ENCODE measurements around the gene PADI3. TPM values are rescaled to one million over a fixed set of nuclear protein-coding genes. Genes with fewer than 3 reads are reported as not detected.

PADI3 gene
- total and polyA plus RNA-seq, 2 of the 13 experiments (the other 11 are each of a cell fraction or from before 2014, with no cell fraction given) = not detected

DNA sequence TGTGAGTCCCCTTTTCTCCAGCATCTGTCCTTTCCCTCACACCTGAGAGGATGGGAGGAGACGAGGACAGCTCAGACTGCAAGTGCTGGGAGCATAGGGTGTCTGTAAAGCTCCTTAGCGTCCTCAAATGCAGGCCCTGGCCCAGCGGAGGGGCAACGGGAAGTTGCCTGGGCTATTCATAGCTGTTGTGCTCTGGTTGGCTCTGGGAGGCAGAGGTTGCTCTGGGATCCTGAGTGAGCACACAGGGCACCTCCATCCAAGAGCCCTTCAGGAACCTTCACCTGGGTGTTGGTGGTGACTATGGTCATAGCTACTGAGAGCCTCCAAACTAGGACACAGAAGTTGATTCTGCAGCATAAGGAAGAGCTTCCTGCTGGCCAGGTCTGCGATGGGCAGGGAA lies 41.4 kb upstream of the PADI3 start:
- in situ Hi-C loops (cut with HindIII; ENCODE audit: extremely low pct_ligation_motif_present, low pct_unique_long_range_greater_than_20kb) = no loop called here
- CTCF ChIA-PET (ENCODE audit: low intra/inter-chr PET ratio, low total read pairs) = no interaction called here
- no TSS peak for BruUV-seq (replicated peaks)

DNA sequence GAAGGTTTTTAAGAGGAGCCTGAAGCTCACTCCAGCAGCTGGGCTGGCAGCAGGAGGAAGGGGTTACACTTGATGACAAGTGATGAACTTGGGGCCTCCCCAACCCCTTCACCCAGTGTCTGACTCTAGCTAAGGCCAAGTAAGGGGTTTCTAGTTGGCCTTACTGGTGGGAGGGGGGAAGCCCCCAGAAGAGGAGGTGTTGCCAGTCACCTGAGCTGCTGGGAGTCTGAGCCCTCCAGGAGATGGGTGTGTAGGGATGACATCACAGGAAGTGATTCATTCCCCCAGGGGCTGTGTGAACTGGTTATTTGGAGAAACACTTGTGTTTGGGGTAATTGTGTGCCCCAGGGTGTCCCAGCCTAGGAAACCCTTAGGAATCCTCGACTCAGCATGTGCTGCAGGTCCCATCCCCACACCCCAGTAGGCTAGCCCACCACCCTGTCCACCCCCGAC lies 40.9 kb upstream of the PADI3 start:
- H3K36me3 ChIP-seq (replicated peaks in 1 of 2; ENCODE audit: control insufficient read depth in 1 of 2, insufficient read depth in 2 of 2, low read length in 2 of 2) = no peaks in the 10 kb centered on the region
- no peaks in the 10 kb centered on the region for H3K9me3 ChIP-seq (ENCODE audit: low read length)
- peaks cover 0 to 11% of the 10 kb centered on the region in 2 experiments; a peak in 2 of 5 replicates for H3K27me3 ChIP-seq (ENCODE audit: control insufficient read depth in 1 of 2, insufficient read depth in 2 of 2, low read length in 2 of 2)
- ChIA-PET POLR2A (no interaction called here), CTCF (ENCODE audit: low intra/inter-chr PET ratio, low total read pairs) (no interaction called here)
- FAIRE-seq (no peak), ATAC-seq (no peak), DNase-seq (ENCODE audit: low spot score) (no peak)
- no peak overlapping the region for H3K4me2 ChIP-seq (ENCODE audit: low read depth, low read length)
- H3K4me3 ChIP-seq (replicated peaks in 1 of 3; ENCODE audit: insufficient read depth in 1 of 3, low read depth in 2 of 3, low read length in 3 of 3) = no peak overlapping the region
- no CpG with 5 or more reads among the region's 2 CpGs for WGBS (ENCODE audit: low lambda C conversion rate)
- H3K9ac ChIP-seq (ENCODE audit: insufficient read depth, low read depth, low read length) = no peak overlapping the region
- H2AFZ ChIP-seq (ENCODE audit: low read length) = no peak overlapping the region
- TF ChIP-seq GTF3A (CRISPR knock-in tag; conservative IDR thresholded peaks at IDR 0.05) (no peak), ZNF20 (CRISPR knock-in tag; IDR thresholded peaks at IDR 0.05) (no peak), NBN (conservative IDR thresholded peaks at IDR 0.05) (no peak), PHF8 (CRISPR knock-in tag; IDR thresholded peaks at IDR 0.05) (no peak), ZC3H13 (CRISPR knock-in tag; IDR thresholded peaks at IDR 0.05) (no peak), HNRNPH1 (optimal IDR thresholded peaks at IDR 0.05; ENCODE audit: low read depth, low read length) (no peak)
- TF ChIP-seq, protein P1, sequence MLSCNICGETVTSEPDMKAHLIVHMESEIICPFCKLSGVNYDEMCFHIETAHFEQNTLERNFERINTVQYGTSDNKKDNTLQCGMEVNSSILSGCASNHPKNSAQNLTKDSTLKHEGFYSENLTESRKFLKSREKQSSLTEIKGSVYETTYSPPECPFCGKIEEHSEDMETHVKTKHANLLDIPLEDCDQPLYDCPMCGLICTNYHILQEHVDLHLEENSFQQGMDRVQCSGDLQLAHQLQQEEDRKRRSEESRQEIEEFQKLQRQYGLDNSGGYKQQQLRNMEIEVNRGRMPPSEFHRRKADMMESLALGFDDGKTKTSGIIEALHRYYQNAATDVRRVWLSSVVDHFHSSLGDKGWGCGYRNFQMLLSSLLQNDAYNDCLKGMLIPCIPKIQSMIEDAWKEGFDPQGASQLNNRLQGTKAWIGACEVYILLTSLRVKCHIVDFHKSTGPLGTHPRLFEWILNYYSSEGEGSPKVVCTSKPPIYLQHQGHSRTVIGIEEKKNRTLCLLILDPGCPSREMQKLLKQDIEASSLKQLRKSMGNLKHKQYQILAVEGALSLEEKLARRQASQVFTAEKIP (CRISPR knock-in tag; IDR thresholded peaks at IDR 0.05; ENCODE audit: borderline replicate concordance) = no peak
- TF ChIP-seq, protein P2, sequence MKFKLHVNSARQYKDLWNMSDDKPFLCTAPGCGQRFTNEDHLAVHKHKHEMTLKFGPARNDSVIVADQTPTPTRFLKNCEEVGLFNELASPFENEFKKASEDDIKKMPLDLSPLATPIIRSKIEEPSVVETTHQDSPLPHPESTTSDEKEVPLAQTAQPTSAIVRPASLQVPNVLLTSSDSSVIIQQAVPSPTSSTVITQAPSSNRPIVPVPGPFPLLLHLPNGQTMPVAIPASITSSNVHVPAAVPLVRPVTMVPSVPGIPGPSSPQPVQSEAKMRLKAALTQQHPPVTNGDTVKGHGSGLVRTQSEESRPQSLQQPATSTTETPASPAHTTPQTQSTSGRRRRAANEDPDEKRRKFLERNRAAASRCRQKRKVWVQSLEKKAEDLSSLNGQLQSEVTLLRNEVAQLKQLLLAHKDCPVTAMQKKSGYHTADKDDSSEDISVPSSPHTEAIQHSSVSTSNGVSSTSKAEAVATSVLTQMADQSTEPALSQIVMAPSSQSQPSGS (CRISPR knock-in tag; IDR thresholded peaks at IDR 0.05) = no peak
- no peaks in the 10 kb centered on the region for H3K79me2 ChIP-seq (ENCODE audit: insufficient read depth, low read length)
- in situ Hi-C loops (cut with HindIII; ENCODE audit: extremely low pct_ligation_motif_present, low pct_unique_long_range_greater_than_20kb) (no loop called here), intact Hi-C loops (cut with micrococcal nuclease; ENCODE audit: unreplicated experiment) (no loop called here)
- no TSS peak for BruUV-seq (replicated peaks)
- no peak overlapping the region for H3K27ac ChIP-seq (ENCODE audit: extremely low read length, insufficient read depth, low read length)
- no peaks in the 10 kb centered on the region for H4K20me1 ChIP-seq (ENCODE audit: insufficient read depth, low read length)
- no peaks in the 10 kb centered on the region for H3K4me1 ChIP-seq (ENCODE audit: insufficient read depth, low read length)

More for the DNA sequence above, 41.4 kb upstream of the PADI3 start:
- POLR2A ChIA-PET = no interaction called here
- Histone ChIP-seq H3K9me3 (ENCODE audit: low read length) (no peaks in the 10 kb centered on the region), H3K4me3 (replicated peaks in 1 of 3; ENCODE audit: insufficient read depth in 1 of 3, low read depth in 2 of 3, low read length in 3 of 3) (no peak overlapping the region), H3K4me1 (ENCODE audit: insufficient read depth, low read length) (no peaks in the 10 kb centered on the region), H3K9ac (ENCODE audit: insufficient read depth, low read depth, low read length) (no peak overlapping the region), H3K4me2 (ENCODE audit: low read depth, low read length) (no peak overlapping the region), H2AFZ (ENCODE audit: low read length) (no peak overlapping the region), H3K79me2 (ENCODE audit: insufficient read depth, low read length) (no peaks in the 10 kb centered on the region), H3K27me3 (ENCODE audit: control insufficient read depth in 1 of 2, insufficient read depth in 2 of 2, low read length in 2 of 2) (peaks cover 0 to 8% of the 10 kb centered on the region in 2 experiments; a peak in 1 of 5 replicates), H3K27ac (ENCODE audit: extremely low read length, insufficient read depth, low read length) (no peak overlapping the region), H4K20me1 (ENCODE audit: insufficient read depth, low read length) (no peaks in the 10 kb centered on the region), H3K36me3 (replicated peaks in 1 of 2; ENCODE audit: control insufficient read depth in 1 of 2, insufficient read depth in 2 of 2, low read length in 2 of 2) (no peaks in the 10 kb centered on the region)
- 0% methylated on average over 1 of the region's 5 CpGs for WGBS (ENCODE audit: low lambda C conversion rate)
- DNase-seq (ENCODE audit: low spot score) (no peak), FAIRE-seq (no peak), ATAC-seq (no peak)
- intact Hi-C loops (cut with micrococcal nuclease; ENCODE audit: unreplicated experiment) = no loop called here
- TF ChIP-seq, protein P3, sequence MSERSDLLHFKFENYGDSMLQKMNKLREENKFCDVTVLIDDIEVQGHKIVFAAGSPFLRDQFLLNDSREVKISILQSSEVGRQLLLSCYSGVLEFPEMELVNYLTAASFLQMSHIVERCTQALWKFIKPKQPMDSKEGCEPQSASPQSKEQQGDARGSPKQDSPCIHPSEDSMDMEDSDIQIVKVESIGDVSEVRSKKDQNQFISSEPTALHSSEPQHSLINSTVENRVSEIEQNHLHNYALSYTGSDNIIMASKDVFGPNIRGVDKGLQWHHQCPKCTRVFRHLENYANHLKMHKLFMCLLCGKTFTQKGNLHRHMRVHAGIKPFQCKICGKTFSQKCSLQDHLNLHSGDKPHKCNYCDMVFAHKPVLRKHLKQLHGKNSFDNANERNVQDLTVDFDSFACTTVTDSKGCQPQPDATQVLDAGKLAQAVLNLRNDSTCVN (CRISPR knock-in tag; IDR thresholded peaks at IDR 0.05; ENCODE audit: borderline replicate concordance) = no peak
- TF ChIP-seq, protein P4, sequence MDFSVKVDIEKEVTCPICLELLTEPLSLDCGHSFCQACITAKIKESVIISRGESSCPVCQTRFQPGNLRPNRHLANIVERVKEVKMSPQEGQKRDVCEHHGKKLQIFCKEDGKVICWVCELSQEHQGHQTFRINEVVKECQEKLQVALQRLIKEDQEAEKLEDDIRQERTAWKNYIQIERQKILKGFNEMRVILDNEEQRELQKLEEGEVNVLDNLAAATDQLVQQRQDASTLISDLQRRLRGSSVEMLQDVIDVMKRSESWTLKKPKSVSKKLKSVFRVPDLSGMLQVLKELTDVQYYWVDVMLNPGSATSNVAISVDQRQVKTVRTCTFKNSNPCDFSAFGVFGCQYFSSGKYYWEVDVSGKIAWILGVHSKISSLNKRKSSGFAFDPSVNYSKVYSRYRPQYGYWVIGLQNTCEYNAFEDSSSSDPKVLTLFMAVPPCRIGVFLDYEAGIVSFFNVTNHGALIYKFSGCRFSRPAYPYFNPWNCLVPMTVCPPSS (IDR thresholded peaks at IDR 0.05) = no peak
- no peak for TF ChIP-seq NR2C2 (CRISPR knock-in tag; IDR thresholded peaks at IDR 0.05; ENCODE audit: borderline replicate concordance)

Data from HepG2 (cell line).